ENCODE results near the gene UQCR10. TPM values are rescaled to one million over a fixed set of nuclear protein-coding genes. Genes with fewer than 3 reads are reported as not detected.

UQCR10 gene
- polyA plus RNA-seq, 1 donor from 2014 or later: 192 TPM

GRCh38 chr22:29819501-29819900 lies 52.3 kb downstream of the UQCR10 start:
- no peaks in the 10 kb centered on the region for H4K20me1 ChIP-seq (ENCODE audit: insufficient read depth)
- TF ChIP-seq CTCF (IDR thresholded peaks at IDR 0.05; ENCODE audit: poor library complexity, severe bottlenecking) (no peak), TAF1 (IDR thresholded peaks at IDR 0.05; ENCODE audit: low read depth) (no peak), REST (IDR thresholded peaks at IDR 0.05; ENCODE audit: borderline replicate concordance) (no peak), POLR2AphosphoS5 (IDR thresholded peaks at IDR 0.05) (no peak), RAD21 (conservative IDR thresholded peaks at IDR 0.05) (no peak), SMC3 (conservative IDR thresholded peaks at IDR 0.05; ENCODE audit: poor library complexity) (no peak), MXI1 (conservative IDR thresholded peaks at IDR 0.05; ENCODE audit: poor library complexity, severe bottlenecking) (no peak), EZH2 (IDR thresholded peaks at IDR 0.05; ENCODE audit: borderline replicate concordance, insufficient read depth, low read length, poor library complexity, severe bottlenecking) (no peak), EP300 (conservative IDR thresholded peaks at IDR 0.05; ENCODE audit: poor library complexity, severe bottlenecking) (no peak)
- H3K9me2 ChIP-seq (ENCODE audit: insufficient read depth, low read length): no peaks in the 10 kb centered on the region
- no peak overlapping the region for H3K4me3 ChIP-seq (ENCODE audit: low read length)
- peaks cover 15% of the 10 kb centered on the region for H3K36me3 ChIP-seq (ENCODE audit: insufficient read depth, low read length)
- H3K27me3 ChIP-seq (ENCODE audit: insufficient read depth, low read depth, low read length): no peaks in the 10 kb centered on the region
- H3K9me3 ChIP-seq (ENCODE audit: low read length): no peaks in the 10 kb centered on the region
- H3K9ac ChIP-seq (ENCODE audit: low read length): no peak overlapping the region
- no peaks in the 10 kb centered on the region for H3F3A ChIP-seq (ENCODE audit: insufficient read depth, low read length, poor library complexity, severe bottlenecking)
- no peaks in the 10 kb centered on the region for H3K79me2 ChIP-seq (replicated peaks; ENCODE audit: insufficient read depth, low read length)
- no peak overlapping the region for H3K27ac ChIP-seq (ENCODE audit: low read length)
- H3K4me2 ChIP-seq (ENCODE audit: low read length): no peak overlapping the region
- H2AFZ ChIP-seq (ENCODE audit: low read depth, low read length): no peak overlapping the region

Small RNA genes within 50 kb of the gene (small RNA-seq; reads per million reads assigned to genes)
- gene RF00019: 0 to 1.2 (median 0) reads per million in 3 experiments

Other genes with a start within 250 kb of the UQCR10 start
- gene THOC5, start 213.6 kb upstream of the UQCR10 start, polyA plus RNA-seq: 33.4 and 38.6 TPM in 2 replicates
- 229 and 244 TPM in 2 replicates for gene NIPSNAP1, start 186.3 kb upstream of the UQCR10 start, polyA plus RNA-seq
- 17.0 and 18.7 TPM in 2 replicates for gene NF2, start 163.7 kb upstream of the UQCR10 start, polyA plus RNA-seq
- gene CABP7, start 47.4 kb upstream of the UQCR10 start, polyA plus RNA-seq: 0.67 and 0.90 TPM in 2 replicates
- gene ZMAT5, start 362 bp upstream of the UQCR10 start, polyA plus RNA-seq: 54.9 and 57.9 TPM in 2 replicates
- 25.3 and 26.2 TPM in 2 replicates for gene ASCC2, start 70.9 kb downstream of the UQCR10 start, polyA plus RNA-seq
- gene MTMR3, start 115.8 kb downstream of the UQCR10 start, polyA plus RNA-seq: 46.7 and 59.6 TPM in 2 replicates

All from neural cell (in vitro differentiated cells).